HG03066 (cell line): Measurements from ENCODE around the gene ZNF285.
"Not testable (repeated sequence)": the region's sequence is repeated elsewhere in the genome, so short reads cannot be mapped to it uniquely, and the experiment has no call there.

Source experiments
- ATAC-seq: cut with Tn5 transposase; IDR thresholded peaks from one replicate; pipeline ENCODE4 v1.9.1; 2021; ENCODE audit warnings: low read depth; ENCODE audit not compliant: unreplicated experiment

Gene ZNF285

DNA sequence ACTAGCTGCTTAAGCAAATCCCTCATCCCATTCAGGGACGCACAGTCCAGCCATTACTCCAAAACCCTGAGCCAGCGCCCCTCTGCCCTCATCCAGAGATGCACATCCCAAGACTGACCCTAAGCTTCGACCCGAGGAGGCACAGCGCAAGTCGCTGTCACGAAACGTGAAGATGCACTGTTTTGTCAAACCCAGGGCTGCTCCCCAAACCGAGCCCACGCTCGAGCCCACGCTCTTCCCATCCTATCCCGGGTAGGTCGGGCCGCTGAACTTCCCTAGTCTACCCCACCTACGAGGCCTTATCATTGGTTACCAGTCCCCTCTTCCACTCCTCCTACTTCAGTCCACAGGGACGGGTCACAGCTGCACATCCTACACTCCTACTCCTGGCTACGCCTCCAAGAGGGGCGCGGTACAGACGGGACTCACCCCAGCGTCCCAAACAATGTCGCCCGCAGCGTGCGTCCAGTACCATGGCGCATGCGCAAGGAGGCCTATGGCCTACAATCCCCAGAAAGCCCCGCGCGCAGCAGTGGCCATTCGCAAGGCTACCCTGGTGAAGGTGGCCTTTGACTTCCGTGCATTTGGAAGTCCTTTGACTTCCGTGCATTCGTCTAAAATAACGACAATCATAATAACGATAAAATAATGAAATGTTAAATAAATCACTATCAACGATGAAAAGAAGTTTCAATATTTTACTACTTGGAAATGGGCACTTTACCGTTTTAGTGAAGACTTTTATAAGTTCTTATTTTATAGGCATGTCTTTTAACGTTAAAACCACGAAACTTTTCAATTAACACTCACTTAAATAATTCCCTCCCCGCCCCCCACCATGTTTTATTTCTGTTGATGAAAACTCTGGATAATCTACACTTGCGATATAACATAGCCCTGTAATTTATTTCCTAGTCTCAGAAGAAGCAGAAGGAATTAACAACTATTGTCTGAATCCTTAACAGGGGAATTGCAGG lies at the start of gene ZNF285:
TSS of gene ZNF285 (minus strand) at position 470 of the 977 bp plus-strand sequence. CDS start 4,395 bp downstream, outside the sequence.
- ATAC-seq = peak; percentile 79

DNA sequence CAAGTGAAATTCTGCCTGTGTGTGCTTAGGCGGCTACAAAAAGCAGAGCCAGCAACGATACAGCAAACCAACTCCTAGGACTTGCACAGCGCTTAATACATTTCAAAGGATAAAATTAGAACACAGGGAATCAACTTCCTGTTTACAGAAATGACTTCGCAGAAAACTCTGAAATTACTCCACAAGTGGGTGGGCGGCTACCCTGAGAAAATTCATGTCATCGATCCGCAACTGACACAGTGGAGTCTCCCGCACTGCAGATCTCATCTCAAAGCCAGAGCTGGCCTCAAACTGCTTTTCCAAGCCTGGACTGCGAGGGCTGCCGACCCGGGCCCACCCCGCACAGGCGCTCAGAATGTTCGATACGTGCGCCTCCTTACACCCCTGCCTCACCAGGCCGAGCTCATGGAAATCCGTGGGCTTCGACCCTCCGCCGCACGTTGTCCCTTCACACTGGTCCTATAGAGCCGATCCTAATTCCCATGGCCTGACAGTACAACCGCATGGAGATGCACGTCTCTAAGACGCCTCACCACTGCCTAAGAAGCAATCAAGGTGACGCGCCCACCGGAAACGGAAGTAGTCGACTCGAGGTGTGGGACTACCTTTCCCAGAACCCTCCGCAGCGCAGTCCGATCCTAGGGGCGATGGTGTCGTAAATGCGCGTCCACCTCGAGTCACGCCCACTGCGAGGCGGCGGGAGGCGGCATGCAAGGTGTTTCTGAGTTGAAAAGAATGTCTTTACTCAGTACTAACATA lies 46.7 kb upstream of the ZNF285 start, which contains the start of gene ZNF229:
TSS of gene ZNF229 (minus strand) at position 557 of the 759 bp plus-strand sequence. CDS start 5,625 bp downstream, outside the sequence.
- ATAC-seq = no peak

DNA sequence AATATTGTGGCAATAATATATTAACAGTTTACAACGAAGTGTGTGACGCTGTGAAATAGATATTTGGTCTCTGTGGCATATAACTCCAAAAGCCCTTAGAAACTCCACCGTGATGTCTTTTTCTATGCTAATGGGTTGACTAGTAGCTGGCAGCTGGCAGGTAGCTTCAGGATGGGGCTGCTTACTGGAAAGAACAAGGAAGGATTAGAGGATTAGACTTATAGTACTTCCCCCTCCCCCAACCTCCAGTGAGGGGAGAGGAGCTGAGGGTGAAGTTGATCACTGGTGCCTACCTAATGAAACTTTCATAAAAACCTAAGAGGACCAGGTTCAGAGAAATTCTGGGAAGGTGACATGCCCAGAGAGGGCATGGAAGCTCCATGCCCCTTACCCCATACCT lies 37.0 kb upstream of the ZNF285 start:
- ATAC-seq = no peak

- no peak for ATAC-seq
Observed at GRCh38 chr19:44435441-44435840, 34.0 kb upstream of the ZNF285 start.

GRCh38 chr19:44430956-44431355 lies 29.5 kb upstream of the ZNF285 start:
- ATAC-seq = no peak

DNA sequence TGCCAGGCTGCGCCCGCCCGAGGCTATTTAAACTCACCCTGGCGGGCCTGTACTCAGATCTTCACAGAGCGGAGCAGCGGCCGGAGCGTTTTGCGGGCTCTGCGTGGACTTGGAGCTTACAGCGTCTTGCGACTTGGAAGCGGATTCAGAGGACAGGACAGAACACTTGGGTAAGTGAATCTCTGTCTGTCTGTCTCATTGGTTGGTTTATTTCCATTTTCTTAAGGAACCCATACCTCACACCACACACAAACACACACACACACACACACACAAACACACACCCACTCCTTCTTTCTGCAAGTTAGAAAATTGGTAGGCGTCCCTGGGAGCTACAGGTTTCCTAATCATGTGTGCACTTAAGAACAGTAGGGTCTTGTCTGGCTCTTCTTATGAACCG lies 14.1 kb upstream of the ZNF285 start:
- ATAC-seq = not testable (repeated sequence)

- ATAC-seq = not testable (repeated sequence)
Observed at GRCh38 chr19:44389268-44389667, 12.1 kb downstream of the ZNF285 start.

DNA sequence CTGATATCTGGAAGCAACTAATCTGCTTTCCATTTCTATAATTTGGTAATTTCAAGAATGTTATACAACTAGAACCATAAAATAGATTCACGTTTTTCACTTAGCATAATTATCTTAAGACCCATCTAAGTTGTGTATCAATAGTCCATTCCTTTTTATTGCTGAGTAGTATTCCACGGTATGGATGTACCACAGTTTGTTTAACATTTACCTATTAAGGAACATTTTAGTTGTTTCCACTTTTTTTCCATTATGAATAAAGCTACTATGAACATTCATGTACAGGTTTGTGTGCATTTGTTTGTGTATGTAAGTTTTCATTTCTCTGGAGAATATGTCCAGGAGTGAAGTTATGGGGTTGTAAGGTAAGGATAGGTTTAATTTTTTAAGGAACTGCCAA lies 26.6 kb downstream of the ZNF285 start:
- ATAC-seq = no peak

DNA sequence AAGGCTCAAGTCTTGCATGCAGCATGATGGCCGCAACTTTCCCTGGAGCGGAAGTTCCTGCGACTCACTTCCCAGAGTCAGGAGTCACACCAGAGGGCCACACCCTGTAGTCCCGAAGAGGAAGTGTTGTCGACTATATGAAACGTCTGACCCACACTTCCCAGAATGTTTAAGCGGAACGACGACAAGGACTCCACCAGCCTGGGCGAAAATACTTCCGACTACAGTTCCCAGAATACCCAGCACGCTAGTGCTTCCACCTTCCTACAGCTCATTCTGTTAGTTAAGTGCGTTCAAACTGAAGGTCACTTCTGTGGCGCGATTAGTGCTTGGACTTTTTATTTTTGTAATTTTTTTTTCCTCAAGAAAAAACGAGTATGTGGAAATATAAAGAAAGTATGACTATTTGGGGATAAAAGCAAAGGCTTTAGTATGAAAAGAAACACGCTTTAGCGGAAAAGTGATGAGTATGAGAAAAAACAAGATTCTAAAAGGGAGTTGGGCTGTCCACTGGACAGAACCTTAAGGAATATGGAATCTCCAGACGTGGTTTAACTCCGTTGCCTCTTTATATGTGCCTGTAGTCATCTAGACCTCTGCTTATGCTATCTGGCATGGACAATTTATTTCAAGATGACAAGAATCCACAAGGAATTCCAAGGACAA lies 29.5 kb downstream of the ZNF285 start:
- no peak for ATAC-seq

DNA sequence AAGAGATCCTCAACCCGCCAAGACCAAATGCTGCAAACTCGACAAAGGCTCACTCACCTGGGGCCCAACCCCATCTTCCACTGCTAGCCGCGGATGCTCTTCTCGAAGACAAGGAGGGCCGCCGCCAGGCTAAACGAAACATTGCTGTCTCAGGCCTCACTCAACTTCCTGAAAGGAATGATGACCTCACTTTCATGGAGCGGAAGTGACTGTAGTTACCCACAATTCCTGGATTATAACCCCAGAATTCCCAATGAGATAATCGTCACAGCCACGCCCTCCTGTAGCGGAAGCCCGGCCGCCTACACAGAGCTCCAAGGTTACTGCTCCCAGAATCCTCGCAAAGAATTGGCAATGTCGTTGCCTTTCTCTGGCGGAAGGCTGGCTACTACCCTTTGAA lies 34.4 kb downstream of the ZNF285 start:
- no peak for ATAC-seq

GRCh38 chr19:44356383-44357111 lies 44.9 kb downstream of the ZNF285 start, which contains the start of gene ZNF112:
Gene ZNF112 (minus strand): TSS chr19:44356680. CDS start chr19:44340539, 16,141 bp downstream.
- no peak for ATAC-seq

- ATAC-seq = no peak
Observed at GRCh38 chr19:44346556-44346955, 54.9 kb downstream of the ZNF285 start.

DNA sequence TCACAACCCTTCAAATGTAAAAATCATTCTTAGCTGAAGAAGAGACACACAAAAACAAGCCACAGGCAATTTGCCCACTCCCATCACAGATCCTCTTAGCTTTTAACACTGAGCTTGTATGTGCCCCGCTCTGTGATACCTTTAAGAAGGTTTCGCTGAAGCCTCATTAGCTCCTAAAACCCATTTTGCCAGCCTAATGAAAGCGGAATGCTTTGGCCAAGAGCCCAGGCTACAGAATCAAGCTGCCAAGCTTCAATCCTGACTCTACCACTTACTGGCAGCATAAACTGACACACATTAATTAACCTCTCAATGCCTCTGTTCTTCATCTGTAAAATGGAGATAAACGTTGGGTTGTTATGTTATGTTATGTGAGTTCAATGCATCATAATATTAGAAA lies 55.4 kb downstream of the ZNF285 start:
- no peak for ATAC-seq

DNA sequence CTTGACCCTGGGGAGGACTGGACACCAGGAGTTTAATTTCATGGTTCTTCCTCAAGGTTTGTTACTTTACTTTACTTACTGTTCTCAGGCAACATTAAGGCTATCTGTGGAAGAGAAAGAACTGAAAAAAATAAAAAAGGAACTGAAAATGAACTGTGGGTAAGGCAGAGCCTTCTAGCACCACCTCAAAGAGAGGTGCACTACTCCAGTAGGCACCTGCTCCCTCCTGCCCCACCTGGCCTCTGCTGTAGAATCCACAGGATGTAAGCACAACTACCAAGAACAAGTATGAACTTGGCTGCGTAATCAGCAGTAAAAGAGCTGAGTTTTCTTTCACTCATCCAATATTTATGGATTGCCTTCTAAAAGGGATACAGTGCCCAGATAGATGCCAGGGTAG lies 57.2 kb downstream of the ZNF285 start:
- no peak for ATAC-seq

DNA sequence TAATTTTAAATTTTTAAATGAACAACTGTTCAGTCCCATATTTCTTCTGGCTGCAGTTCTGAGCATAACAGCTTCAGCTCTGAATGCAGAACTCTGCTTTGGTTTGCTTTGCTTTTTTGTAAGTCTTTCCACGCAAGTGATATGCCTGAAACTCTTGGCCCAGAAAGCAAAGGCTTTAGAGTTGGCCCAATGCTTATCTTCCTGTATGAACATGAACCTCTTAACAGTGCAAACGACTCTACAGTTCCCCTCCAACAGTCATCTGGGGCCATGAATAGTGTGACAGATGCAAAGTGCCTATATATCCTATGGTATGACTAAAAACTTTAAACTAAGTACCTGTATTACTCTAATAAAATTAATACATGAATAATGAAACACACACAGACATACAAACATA lies 59.6 kb downstream of the ZNF285 start:
- no peak for ATAC-seq

- not testable (repeated sequence) for ATAC-seq
Observed at GRCh38 chr19:44334639-44335038, 66.8 kb downstream of the ZNF285 start.
